Endothelial cell of umbilical vein (primary cell): ENCODE measurements around the gene TLX3. TPM values are rescaled to one million over a fixed set of nuclear protein-coding genes. Genes with fewer than 3 reads are reported as not detected.

ENCODE experiments used
- BruUV-seq: library from RNA; stranded (reverse); fragments of 400-500 nt; replicated peaks from 2 replicates; lab custom pipeline; 2021; lab: Mats Ljungman, UMichigan
- CTCF ChIA-PET: fragments of 300-600, 350-600 bp; sonication (Branson Sonifier 250); formaldehyde crosslinking; loops from one replicate; lab custom pipeline; 2021; ENCODE audit warnings: antibody characterized with exemption, inconsistent platforms; lab: Charles Lee
- POLR2A ChIA-PET: fragments of 300-600, 350-600 bp; sonication (Branson Sonifier 250); formaldehyde crosslinking; loops from one replicate; lab custom pipeline; 2021; ENCODE audit warnings: antibody characterized with exemption, inconsistent platforms; lab: Charles Lee
- DNase-seq: peaks from one replicate; pipeline ENCODE4 v3.0.0-alpha.2; 2011; ENCODE audit warnings: low read depth, low spot score
- FAIRE-seq: peaks from 2 replicates; lab custom pipeline; 2011; peaks lifted over from hg19 to GRCh38; lab: Jason Lieb, UNC
- H2AFZ ChIP-seq: 2 replicates; pipeline ENCODE4 v1.6.0; 2012; ENCODE audit warnings: low read depth, low read length, control low read depth, inconsistent platforms
- H3K27ac ChIP-seq: 2 replicates; pipeline ENCODE4 v1.5.1; 2011; ENCODE audit warnings: low read depth, mild to moderate bottlenecking, control low read depth, low read length, moderate library complexity; ENCODE audit not compliant: insufficient read depth
- H3K27me3 ChIP-seq, 2 experiments: 2 replicates each; pipeline versions ENCODE4 v1.6.0 to v1.6.1; 2011; ENCODE audit warnings: low read length in 2 of 2, mixed read lengths in 1 of 2; ENCODE audit not compliant: control insufficient read depth in 2 of 2, insufficient read depth in 2 of 2
- H3K36me3 ChIP-seq, 2 experiments: 2 replicates in 1 of 2; 3 replicates in 1 of 2; pipeline ENCODE4 v1.5.1; 2011; ENCODE audit warnings: low read length in 2 of 2, mild to moderate bottlenecking in 1 of 2, moderate library complexity in 1 of 2; ENCODE audit not compliant: control insufficient read depth in 2 of 2, insufficient read depth in 2 of 2; ENCODE audit errors: extremely low read depth in 1 of 2
- H3K4me1 ChIP-seq: 3 replicates; pipeline ENCODE4 v1.5.1; 2011; ENCODE audit warnings: mild to moderate bottlenecking, low read length; ENCODE audit not compliant: control insufficient read depth, insufficient read depth; ENCODE audit errors: extremely low read depth
- H3K4me2 ChIP-seq: 2 replicates; pipeline ENCODE4 v1.6.1; 2011; ENCODE audit warnings: low read length, control low read depth, mixed read lengths; ENCODE audit not compliant: insufficient read depth
- H3K4me3 ChIP-seq, 3 experiments: fragments of 200-600 bp in 1 of 3; sonication (generic), shearing (Covaris generic) in 1 of 3; replicated peaks in 1 of 3; 2 replicates each; pipeline ENCODE4 v1.5.1; 2011 to 2016; ENCODE audit warnings: control low read depth in 3 of 3, low read length in 3 of 3, mild to moderate bottlenecking in 2 of 3, inconsistent platforms in 1 of 3, low read depth in 1 of 3, moderate library complexity in 1 of 3; ENCODE audit not compliant: insufficient read depth in 1 of 3
- H3K79me2 ChIP-seq: 2 replicates; pipeline ENCODE4 v1.6.0; 2012; ENCODE audit warnings: low read length, inconsistent platforms; ENCODE audit not compliant: control insufficient read depth, insufficient read depth
- H3K9ac ChIP-seq: replicated peaks from 2 replicates; pipeline ENCODE3; 2011; ENCODE audit warnings: low read length, control low read depth; ENCODE audit not compliant: insufficient read depth; ENCODE audit errors: extremely low read depth
- H3K9me1 ChIP-seq: replicated peaks from 3 replicates; pipeline ENCODE4 v1.6.0; 2011; ENCODE audit warnings: mild to moderate bottlenecking, low read length; ENCODE audit not compliant: control insufficient read depth, insufficient read depth; ENCODE audit errors: extremely low read depth
- H3K9me3 ChIP-seq: replicated peaks from 2 replicates; pipeline ENCODE4 v1.5.1; 2012; ENCODE audit warnings: low read length, inconsistent platforms; ENCODE audit not compliant: control insufficient read depth, insufficient read depth
- H4K20me1 ChIP-seq: replicated peaks from 2 replicates; pipeline ENCODE3; 2011; ENCODE audit warnings: mild to moderate bottlenecking, low read length; ENCODE audit not compliant: control insufficient read depth, insufficient read depth; ENCODE audit errors: extremely low read depth
- EZH2 ChIP-seq: IDR thresholded peaks from 2 replicates; pipeline ENCODE4 v1.6.1; 2012; ENCODE audit warnings: borderline replicate concordance, low read depth, mild to moderate bottlenecking, moderate library complexity, low read length, inconsistent platforms; ENCODE audit not compliant: severe bottlenecking
- FOS ChIP-seq: IDR thresholded peaks from 2 replicates; pipeline ENCODE4 v1.6.1; 2011; ENCODE audit warnings: mild to moderate bottlenecking, low read length, moderate library complexity, borderline replicate concordance; ENCODE audit not compliant: insufficient read depth
- GATA2 ChIP-seq: IDR thresholded peaks from 2 replicates; pipeline ENCODE4 v1.7.0; 2011; ENCODE audit warnings: low read depth, mild to moderate bottlenecking, moderate library complexity, mixed read lengths, low read length; ENCODE audit not compliant: insufficient read length, insufficient read depth
- MAX ChIP-seq: IDR thresholded peaks from 2 replicates; pipeline ENCODE4 v1.6.1; 2011; ENCODE audit not compliant: insufficient read depth, insufficient read length
- POLR2A ChIP-seq: IDR thresholded peaks from 2 replicates; pipeline ENCODE4 v1.6.1; 2012; ENCODE audit warnings: low read depth, mild to moderate bottlenecking, control low read depth, low read length
- POLR2AphosphoS5 ChIP-seq: IDR thresholded peaks from 2 replicates; pipeline ENCODE4 v1.6.1; 2012; ENCODE audit warnings: low read depth, mild to moderate bottlenecking, control low read depth, low read length, moderate library complexity; ENCODE audit not compliant: insufficient read depth
- dilution Hi-C: fragments of 300-500 bp; cut with MboI; formaldehyde crosslinking; loops from one replicate; pipeline ENCODE4 v1.15.0; 2019; ENCODE audit warnings: low sequenced_read_pairs; ENCODE audit not compliant: extremely low pct_ligation_motif_present
- intact Hi-C: fragments of 100-400 bp; cut with micrococcal nuclease; formaldehyde crosslinking; loops from one replicate; pipeline ENCODE4 v1.10.0; 2022
- polyA plus RNA-seq, 4 experiments: library from polyadenylated mRNA; depleted of rRNA in 3 of 4; stranded (reverse) in 3 of 4; unstranded in 1 of 4; fragments of >200 nt; gene quantifications; 2 replicates each; pipeline versions ENCODE4 v1.2.1 to v1.2.3, GENCODE V29; 2011 to 2012; ENCODE audit warnings: missing spikeins in 1 of 4
- total RNA-seq: library from RNA; stranded (reverse); gene quantifications from 2 replicates; pipeline ENCODE4 v1.2.3, GENCODE V29; 2021

The TLX3 gene
- total and polyA plus RNA-seq, 2 donors (not counting 3 experiments of a cell fraction or from before 2014, with no cell fraction given): not detected

GRCh38 chr5:171318026-171318425, 9.0 kb downstream of the TLX3 start:
- Histone ChIP-seq H3K4me2 (no peak overlapping the region), H3K79me2 (no peaks in the 10 kb centered on the region), H3K4me3 (no peak overlapping the region), H2AFZ (no peak overlapping the region), H3K4me1 (no peaks in the 10 kb centered on the region), H3K27ac (no peak overlapping the region), H4K20me1 (no peaks in the 10 kb centered on the region), H3K27me3 (peaks cover 79 to 88% of the 10 kb centered on the region in 2 experiments), H3K9me3 (no peaks in the 10 kb centered on the region), H3K36me3 (no peaks in the 10 kb centered on the region), H3K9ac (no peak overlapping the region), H3K9me1 (no peaks in the 10 kb centered on the region)
- ChIA-PET POLR2A (interaction anchor here (0.9 kb wide), 1 partner anchor 69 kb away, joined by 3 read pairs; no protein-coding TSS in a partner anchor), CTCF (interaction anchor here (1.1 to 1.3 kb wide), 4 partner anchors 24 to 123 kb away, joined by 3 to 5 read pairs (median 4); no protein-coding TSS in a partner anchor)
- intact Hi-C loops: loop anchor here (10.0 kb wide), 1 partner anchor 453 kb away; the partner anchor contains the start of gene RANBP17
- BruUV-seq: no TSS peak
- DNase-seq (no peak), FAIRE-seq (no peak)
- TF ChIP-seq MAX (no peak), GATA2 (no peak), EZH2 (no peak)
- dilution Hi-C loops: no loop called here

GRCh38 chr5:171321447-171321846, 12.4 kb downstream of the TLX3 start:
- CTCF ChIA-PET: interaction anchor here (1.2 to 2.4 kb wide), 2 partner anchors 21 to 114 kb away, joined by 3 to 6 read pairs; no protein-coding TSS in a partner anchor
- Histone ChIP-seq H3K4me2 (no peak overlapping the region), H2AFZ (no peak overlapping the region), H3K9me1 (no peaks in the 10 kb centered on the region), H3K79me2 (no peaks in the 10 kb centered on the region), H3K4me3 (no peak overlapping the region), H3K27ac (no peak overlapping the region), H3K36me3 (no peaks in the 10 kb centered on the region), H3K27me3 (peaks cover 64 to 76% of the 10 kb centered on the region in 2 experiments), H3K9me3 (no peaks in the 10 kb centered on the region), H4K20me1 (no peaks in the 10 kb centered on the region), H3K9ac (no peak overlapping the region), H3K4me1 (no peaks in the 10 kb centered on the region)
- dilution Hi-C loops (no loop called here), intact Hi-C loops (no loop called here)
- no peak for FAIRE-seq
- POLR2A ChIA-PET: no interaction called here
- no TSS peak for BruUV-seq
- DNase-seq: no peak
- TF ChIP-seq POLR2A (no peak), FOS (no peak), EZH2 (no peak), MAX (no peak), POLR2AphosphoS5 (no peak)
